Heart left ventricle (tissue), 13 donors: ENCODE data around the gene RANBP17.

Experiments
- POLR2A ChIP-seq, 2 donors: fragments of 450-650 bp; IDR thresholded peaks; one replicate each; pipeline ENCODE4 v1.6.1; 2017; ENCODE audit warnings: antibody characterized with exemption in 2 of 2, mild to moderate bottlenecking in 2 of 2, moderate library complexity in 2 of 2
- TF ChIP-seq, protein P1 (sequence below), 12 donors: fragments of 200-600 bp; sonication (generic) in 4 of 12; IDR thresholded peaks; one replicate each; pipeline versions ENCODE4 v1.5.0 to v1.8.0; 2018 to 2022; ENCODE audit warnings: antibody characterized with exemption in 12 of 12, mild to moderate bottlenecking in 5 of 12
- donor health status: ischemic (EF 13 %, LVEDD 7.1; RV severe dilation, severe dysfunction).
- donor health status: DM: no; HTN: yes; CAD: no.
- donor health status: DM: no; HTN: no; CAD: no.
- donor health status: ischemic (EF 25% LVEDD 6.9; RV normal size, moderate dysfunction).
- donor health status: ischemic (EF 25% LVEDD 5.7; RV mildly dilated, moderate dysfunction).
- donor health status: ischemic (EF 35%, LVEDD 5.7; RV mildly dilated, moderate dysfunction).
- donor health status: nonischemic (EF 11% LVEDD 7.7; RV severe dilation, severe dysfunction).
- donor health status: DM: yes; HTN: yes; CAD: no.
- donor health status: PGD.
- donor health status: ischemic (EF 29% LVEDD 5.4; RV normal size, mild dysfunction).
- donor health status: nonischemic (EF 23%, LVEDD 6.1; RV moderate dilation, normal function).

DNA sequence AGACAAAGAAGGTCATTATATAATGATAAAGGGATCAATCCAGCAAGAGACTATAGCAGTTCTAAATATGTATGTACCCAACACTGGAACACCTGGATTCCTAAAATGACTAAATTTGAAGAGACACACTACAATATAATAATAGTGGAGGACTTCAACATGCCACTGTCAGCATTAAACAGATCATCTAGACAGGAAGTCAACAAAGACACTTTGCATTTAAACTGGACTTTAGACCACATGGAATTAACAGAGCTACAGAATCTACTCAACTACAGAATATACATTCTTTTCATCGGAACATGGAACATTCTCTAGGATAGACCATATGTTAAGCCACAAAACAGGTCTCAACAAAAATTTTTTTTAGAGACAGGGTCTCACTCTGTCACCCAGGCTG, 388.9 kb downstream of the RANBP17 start:
- no peak for TF ChIP-seq POLR2A (IDR thresholded peaks at IDR 0.05)
- TF ChIP-seq, protein P1, sequence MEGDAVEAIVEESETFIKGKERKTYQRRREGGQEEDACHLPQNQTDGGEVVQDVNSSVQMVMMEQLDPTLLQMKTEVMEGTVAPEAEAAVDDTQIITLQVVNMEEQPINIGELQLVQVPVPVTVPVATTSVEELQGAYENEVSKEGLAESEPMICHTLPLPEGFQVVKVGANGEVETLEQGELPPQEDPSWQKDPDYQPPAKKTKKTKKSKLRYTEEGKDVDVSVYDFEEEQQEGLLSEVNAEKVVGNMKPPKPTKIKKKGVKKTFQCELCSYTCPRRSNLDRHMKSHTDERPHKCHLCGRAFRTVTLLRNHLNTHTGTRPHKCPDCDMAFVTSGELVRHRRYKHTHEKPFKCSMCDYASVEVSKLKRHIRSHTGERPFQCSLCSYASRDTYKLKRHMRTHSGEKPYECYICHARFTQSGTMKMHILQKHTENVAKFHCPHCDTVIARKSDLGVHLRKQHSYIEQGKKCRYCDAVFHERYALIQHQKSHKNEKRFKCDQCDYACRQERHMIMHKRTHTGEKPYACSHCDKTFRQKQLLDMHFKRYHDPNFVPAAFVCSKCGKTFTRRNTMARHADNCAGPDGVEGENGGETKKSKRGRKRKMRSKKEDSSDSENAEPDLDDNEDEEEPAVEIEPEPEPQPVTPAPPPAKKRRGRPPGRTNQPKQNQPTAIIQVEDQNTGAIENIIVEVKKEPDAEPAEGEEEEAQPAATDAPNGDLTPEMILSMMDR (IDR thresholded peaks at IDR 0.05) = no peak
